Neural cell (in vitro differentiated cells): ENCODE results near the gene WDR70.

ENCODE experiments used
- EP300 ChIP-seq: fragments of 450-650 bp; conservative IDR thresholded peaks from 2 replicates; pipeline ENCODE4 v1.6.1; 2014; ENCODE audit warnings: antibody characterized with exemption, mild to moderate bottlenecking, moderate library complexity; ENCODE audit not compliant: poor library complexity, severe bottlenecking
- MXI1 ChIP-seq: fragments of 450-650 bp; conservative IDR thresholded peaks from 2 replicates; pipeline ENCODE4 v1.6.1; 2014; ENCODE audit warnings: antibody characterized with exemption, mild to moderate bottlenecking; ENCODE audit not compliant: poor library complexity, severe bottlenecking
- POLR2AphosphoS5 ChIP-seq: IDR thresholded peaks from 2 replicates; pipeline ENCODE4 v1.6.1; 2012
- RAD21 ChIP-seq: fragments of 450-650 bp; conservative IDR thresholded peaks from 2 replicates; pipeline ENCODE4 v1.6.1; 2014; ENCODE audit warnings: antibody characterized with exemption, mild to moderate bottlenecking, moderate library complexity
- SMC3 ChIP-seq: fragments of 450-650 bp; conservative IDR thresholded peaks from 2 replicates; pipeline ENCODE4 v1.6.1; 2014; ENCODE audit warnings: antibody characterized with exemption, mild to moderate bottlenecking, moderate library complexity; ENCODE audit not compliant: poor library complexity

DNA sequence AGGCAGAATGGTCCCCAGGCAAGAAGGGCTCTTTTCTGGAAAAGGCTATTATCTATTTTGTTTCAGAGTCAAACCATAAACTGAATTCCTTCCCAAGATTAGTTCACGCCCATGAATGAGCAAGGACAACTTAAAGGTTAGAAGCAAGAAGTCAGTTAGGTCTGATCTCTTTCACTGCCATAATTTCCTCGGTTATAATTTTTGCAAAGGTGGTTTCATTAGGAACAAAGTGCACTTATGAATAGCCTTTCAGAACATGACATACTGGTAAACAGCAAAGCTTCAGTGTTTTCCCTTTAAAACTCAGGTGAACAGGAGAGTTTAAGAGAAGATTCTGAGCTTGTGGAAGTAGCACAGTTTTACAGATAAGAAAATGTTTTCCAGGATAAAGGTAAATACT is 282.8 kb downstream of the WDR70 start:
- TF ChIP-seq POLR2AphosphoS5 (no peak), EP300 (no peak), RAD21 (no peak), SMC3 (no peak), MXI1 (no peak)
